Pulmonary artery endothelial cell (primary cell): ENCODE data around the gene PDLIM5. TPM values are rescaled to one million over a fixed set of nuclear protein-coding genes. Genes with fewer than 3 reads are reported as not detected.

Experiments
- DNase-seq: peaks from one replicate; pipeline ENCODE4 v3.0.0-alpha.2; 2011; ENCODE audit warnings: low read depth, low spot score
- total RNA-seq: library from RNA; depleted of rRNA; stranded (reverse); fragments of >200 nt; gene quantifications from 2 replicates; pipeline ENCODE4 v1.2.3, GENCODE V29; 2014

Gene PDLIM5
- total RNA-seq, 1 donor from 2014 or later: 175 TPM

DNA sequence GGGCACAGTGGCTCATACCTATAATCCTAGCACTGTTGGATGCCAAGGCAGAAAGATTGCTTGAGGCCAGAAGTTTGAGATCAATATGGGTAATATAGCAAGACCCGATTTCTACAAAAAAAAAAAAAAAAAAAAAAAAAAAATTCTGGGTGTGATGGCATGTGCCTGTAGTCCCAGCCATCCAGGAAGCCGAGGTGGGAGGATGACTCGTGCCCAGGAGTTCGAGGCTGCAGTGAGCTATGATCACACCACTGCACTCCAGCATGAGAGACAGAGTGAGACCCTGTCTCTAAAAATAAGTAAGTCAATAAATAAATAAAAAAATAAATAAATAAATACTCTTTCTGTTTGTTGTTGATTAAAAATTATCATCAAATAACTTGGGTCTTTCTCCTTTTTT, 243.6 kb downstream of the PDLIM5 start:
- DNase-seq: no peak

DNA sequence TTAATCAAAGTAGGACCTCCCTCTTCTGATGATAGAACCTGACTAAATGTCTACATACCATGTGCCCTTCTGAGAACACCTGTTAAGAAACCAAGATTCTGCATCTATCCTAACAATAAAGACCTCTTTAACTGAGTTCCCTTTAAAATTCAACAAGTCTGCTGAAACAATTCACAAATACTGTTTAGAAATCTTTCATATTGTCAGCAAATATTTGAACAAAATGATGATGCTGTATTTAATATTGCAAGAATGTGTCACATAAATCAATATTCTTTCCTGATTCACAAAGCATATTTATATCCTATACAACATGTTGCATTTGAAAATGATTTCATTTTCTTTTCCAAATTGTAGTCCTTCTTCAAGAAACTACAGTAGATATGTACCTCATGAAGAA, 246.4 kb downstream of the PDLIM5 start:
- DNase-seq: no peak

DNA sequence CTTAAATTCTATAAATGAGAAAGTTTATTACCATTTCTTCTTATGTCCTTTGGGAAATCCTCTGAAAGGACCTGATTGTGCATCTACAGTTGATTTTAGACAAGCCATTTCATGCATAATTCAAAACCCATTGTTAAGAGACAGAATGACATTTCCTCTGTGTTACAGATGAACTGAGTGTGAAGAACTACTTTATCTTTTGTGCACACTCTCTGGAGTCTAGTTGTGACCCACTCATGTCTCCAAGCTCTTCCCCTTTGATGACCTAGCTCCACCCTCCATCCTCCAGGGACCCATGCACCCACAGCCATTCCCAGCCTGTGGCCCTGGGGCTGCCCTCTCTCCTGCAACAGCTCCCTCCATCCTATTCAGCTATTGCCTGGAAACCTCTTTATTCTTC, 248.6 kb downstream of the PDLIM5 start:
- DNase-seq: no peak

DNA sequence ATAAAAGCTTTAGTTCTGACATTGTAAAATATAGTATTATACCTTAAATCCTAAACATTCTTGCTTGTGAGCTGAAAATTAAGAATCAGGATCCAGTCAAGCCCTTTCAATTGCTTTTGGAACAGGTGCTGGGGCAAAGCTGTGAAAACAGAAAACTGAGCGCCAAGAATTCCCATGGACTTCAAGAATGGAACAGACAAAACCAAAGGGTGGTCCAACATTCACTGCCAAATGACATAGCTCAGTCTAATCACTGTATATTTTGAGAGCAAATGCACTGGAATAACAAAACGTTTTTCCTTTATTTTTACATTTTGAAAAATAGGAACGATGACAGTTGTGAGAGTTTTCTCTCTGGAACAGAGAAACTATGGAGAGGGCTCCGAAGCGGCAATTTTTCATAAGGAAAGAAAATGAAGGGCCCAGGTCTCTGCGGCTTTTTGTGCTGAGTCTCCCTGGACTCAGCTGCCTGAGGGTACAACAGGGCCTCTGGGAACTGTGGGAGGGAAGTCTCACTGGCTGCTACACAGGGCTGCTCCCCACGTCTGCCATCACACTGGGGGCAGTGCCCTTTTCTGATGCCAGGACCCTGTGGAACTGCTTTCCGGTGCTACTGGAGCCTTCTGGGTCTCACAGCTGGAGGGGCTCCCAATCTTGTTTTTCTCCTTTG, 250.0 kb downstream of the PDLIM5 start:
- no peak for DNase-seq

DNA sequence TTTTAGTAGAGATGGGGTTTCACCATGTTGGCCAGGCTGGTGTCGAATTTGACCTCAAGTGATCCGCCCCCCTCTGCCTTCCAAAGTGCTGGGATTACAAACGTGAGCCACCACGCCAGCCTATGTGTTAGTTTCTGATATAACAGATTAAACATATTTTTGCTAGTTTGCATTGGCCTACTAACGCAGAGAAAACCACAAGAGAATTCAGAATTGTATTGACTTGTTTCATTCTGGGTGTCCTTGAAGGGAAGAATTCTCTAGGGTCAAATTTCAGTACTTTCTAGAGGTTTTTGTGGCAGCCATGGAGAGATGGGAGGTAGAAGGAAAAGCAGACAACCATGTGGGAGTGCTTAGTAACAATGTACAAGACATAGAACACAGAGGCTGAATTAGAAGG, 259.9 kb downstream of the PDLIM5 start:
- no peak for DNase-seq

DNA sequence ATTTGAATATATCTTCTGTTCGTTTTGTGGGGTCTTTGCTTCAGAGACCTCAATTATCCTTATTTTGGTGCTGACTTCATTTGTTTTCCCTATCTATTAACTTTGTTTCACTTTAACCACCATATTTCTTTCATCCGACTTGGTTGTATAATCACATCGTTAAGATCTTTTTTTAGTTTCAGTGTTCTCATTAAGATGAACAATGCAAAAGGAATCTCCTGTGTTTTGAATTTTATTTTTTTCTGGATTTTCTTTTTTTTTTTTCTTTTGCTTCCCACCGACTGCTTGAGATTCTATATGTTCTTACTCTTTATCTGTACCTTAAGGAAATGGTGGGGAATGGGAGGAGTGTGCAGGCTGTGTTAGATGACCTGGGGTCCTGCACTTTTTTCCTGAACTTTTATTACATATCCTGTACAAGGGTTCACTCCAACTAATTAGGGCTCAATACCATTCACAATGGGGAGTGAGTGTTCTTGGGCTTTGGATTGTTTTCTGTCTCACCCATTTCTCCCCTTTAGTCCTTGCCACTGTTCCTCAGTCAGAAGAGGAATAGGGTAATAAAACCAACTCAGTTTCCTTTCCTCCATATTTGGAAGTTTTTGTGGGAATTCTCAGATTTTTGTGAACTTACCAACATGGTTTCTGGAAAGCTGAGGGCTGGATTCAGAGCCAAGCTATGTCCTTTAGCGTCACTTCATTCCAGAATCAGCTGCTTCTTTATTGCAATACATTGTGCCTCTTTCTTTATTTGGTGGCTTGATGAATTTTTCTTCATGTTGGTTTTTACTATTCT, 262.8 kb downstream of the PDLIM5 start:
- DNase-seq: no peak

DNA sequence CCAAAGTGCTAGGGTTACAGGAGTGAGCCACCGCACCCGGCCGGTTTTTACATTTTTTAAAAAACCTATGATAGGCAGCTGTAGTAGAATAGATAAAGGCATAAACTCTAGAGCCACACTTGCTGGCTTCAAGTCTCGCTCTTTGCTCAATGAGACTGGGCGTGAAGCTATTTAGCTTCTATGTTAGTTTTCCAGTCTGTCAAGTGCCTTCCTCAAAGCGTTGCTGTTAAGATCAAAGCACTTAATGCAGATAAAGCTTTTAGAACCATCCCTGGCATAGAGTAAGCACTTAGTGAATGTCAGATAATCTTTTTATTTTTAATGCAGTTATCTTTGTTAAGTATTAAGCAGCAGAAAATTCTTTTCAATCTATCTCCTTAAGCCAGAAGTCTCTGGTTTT, 264.0 kb downstream of the PDLIM5 start:
- no peak for DNase-seq

Other genes with a start within 250 kb of the PDLIM5 start
- 33.8 and 35.9 TPM in 2 replicates for gene SMARCAD1, start 244.1 kb upstream of the PDLIM5 start, total RNA-seq
- gene HPGDS, start 109.1 kb upstream of the PDLIM5 start, total RNA-seq: not detected in 2 replicates